ENCODE data around the gene ZNF862. TPM values are rescaled to one million over a fixed set of nuclear protein-coding genes. Genes with fewer than 3 reads are reported as not detected.

The ZNF862 gene
- total RNA-seq, 1 experiment from 2014 or later, result 5.7 TPM

GRCh38 chr7:149866779-149867447 lies 28.7 kb downstream of the ZNF862 start:
- Histone ChIP-seq H3K27ac (ENCODE audit: low read depth, low read length, poor library complexity, severe bottlenecking) (no peak overlapping the region), H3K36me3 (ENCODE audit: insufficient read depth, low read length, poor library complexity, severe bottlenecking) (no peaks in the 10 kb centered on the region), H3K4me1 (ENCODE audit: insufficient read depth, low read length, poor library complexity, severe bottlenecking) (no peaks in the 10 kb centered on the region), H3K9me3 (ENCODE audit: low read depth, low read length, poor library complexity, severe bottlenecking) (no peaks in the 10 kb centered on the region), H3K27me3 (replicated peaks; ENCODE audit: insufficient read depth, low read depth, low read length, poor library complexity) (no peaks in the 10 kb centered on the region), H3K4me3 (ENCODE audit: low read depth, low read length, poor library complexity, severe bottlenecking) (no peak overlapping the region)
- TF ChIP-seq EZH2 (IDR thresholded peaks at IDR 0.05; ENCODE audit: borderline replicate concordance, low read depth, low read length, poor library complexity, severe bottlenecking), result no peak
- TF ChIP-seq CTCF (conservative IDR thresholded peaks at IDR 0.05; ENCODE audit: low read depth, low read length), result no peak
- ChIA-PET CTCF (no interaction called here), POLR2A (ENCODE audit: low non-redundant PET) (no interaction called here)
- BruUV-seq (replicated peaks), result no TSS peak
- intact Hi-C loops (cut with micrococcal nuclease; ENCODE audit: unreplicated experiment), result no loop called here
- no peak for DNase-seq (ENCODE audit: low spot score)

GRCh38 chr7:149867762-149868622 lies 29.8 kb downstream of the ZNF862 start:
- no peak for DNase-seq (ENCODE audit: low spot score)
- Histone ChIP-seq H3K36me3 (ENCODE audit: insufficient read depth, low read length, poor library complexity, severe bottlenecking) (no peaks in the 10 kb centered on the region), H3K9me3 (ENCODE audit: low read depth, low read length, poor library complexity, severe bottlenecking) (no peaks in the 10 kb centered on the region), H3K27ac (ENCODE audit: low read depth, low read length, poor library complexity, severe bottlenecking) (no peak overlapping the region), H3K27me3 (replicated peaks; ENCODE audit: insufficient read depth, low read depth, low read length, poor library complexity) (no peaks in the 10 kb centered on the region), H3K4me1 (ENCODE audit: insufficient read depth, low read length, poor library complexity, severe bottlenecking) (no peaks in the 10 kb centered on the region), H3K4me3 (ENCODE audit: low read depth, low read length, poor library complexity, severe bottlenecking) (no peak overlapping the region)
- no TSS peak for BruUV-seq (replicated peaks)
- CTCF ChIA-PET, result no interaction called here
- TF ChIP-seq CTCF (conservative IDR thresholded peaks at IDR 0.05; ENCODE audit: low read depth, low read length) (no peak), EZH2 (IDR thresholded peaks at IDR 0.05; ENCODE audit: borderline replicate concordance, low read depth, low read length, poor library complexity, severe bottlenecking) (no peak)
- POLR2A ChIA-PET (ENCODE audit: low non-redundant PET), result no interaction called here
- intact Hi-C loops (cut with micrococcal nuclease; ENCODE audit: unreplicated experiment), result no loop called here

- H3K27ac ChIP-seq (ENCODE audit: low read depth, low read length, poor library complexity, severe bottlenecking), result no peak overlapping the region
- no peak for DNase-seq (ENCODE audit: low spot score)
- intact Hi-C loops (cut with micrococcal nuclease; ENCODE audit: unreplicated experiment), result no loop called here
- no peaks in the 10 kb centered on the region for H3K27me3 ChIP-seq (replicated peaks; ENCODE audit: insufficient read depth, low read depth, low read length, poor library complexity)
- H3K4me1 ChIP-seq (ENCODE audit: insufficient read depth, low read length, poor library complexity, severe bottlenecking), result no peaks in the 10 kb centered on the region
- TF ChIP-seq EZH2 (IDR thresholded peaks at IDR 0.05; ENCODE audit: borderline replicate concordance, low read depth, low read length, poor library complexity, severe bottlenecking) (no peak), CTCF (conservative IDR thresholded peaks at IDR 0.05; ENCODE audit: low read depth, low read length) (no peak)
- no TSS peak for BruUV-seq (replicated peaks)
- no peak overlapping the region for H3K4me3 ChIP-seq (ENCODE audit: low read depth, low read length, poor library complexity, severe bottlenecking)
- no peaks in the 10 kb centered on the region for H3K36me3 ChIP-seq (ENCODE audit: insufficient read depth, low read length, poor library complexity, severe bottlenecking)
- POLR2A ChIA-PET (ENCODE audit: low non-redundant PET), result no interaction called here
- H3K9me3 ChIP-seq (ENCODE audit: low read depth, low read length, poor library complexity, severe bottlenecking), result no peaks in the 10 kb centered on the region
- CTCF ChIA-PET, result no interaction called here
Observed at GRCh38 chr7:149868623-149869290, 30.6 kb downstream of the ZNF862 start.
